SH-SY5Y (cell line): ENCODE results near the gene GALNT1.

Experiments
- GATA2 ChIP-seq: IDR thresholded peaks from 2 replicates; pipeline ENCODE4 v1.6.1; 2011; ENCODE audit warnings: mild to moderate bottlenecking, low read depth, low read length
- GATA3 ChIP-seq: IDR thresholded peaks from 2 replicates; pipeline ENCODE4 v1.6.1; 2011; ENCODE audit warnings: low read depth, mild to moderate bottlenecking, low read length, moderate library complexity

DNA sequence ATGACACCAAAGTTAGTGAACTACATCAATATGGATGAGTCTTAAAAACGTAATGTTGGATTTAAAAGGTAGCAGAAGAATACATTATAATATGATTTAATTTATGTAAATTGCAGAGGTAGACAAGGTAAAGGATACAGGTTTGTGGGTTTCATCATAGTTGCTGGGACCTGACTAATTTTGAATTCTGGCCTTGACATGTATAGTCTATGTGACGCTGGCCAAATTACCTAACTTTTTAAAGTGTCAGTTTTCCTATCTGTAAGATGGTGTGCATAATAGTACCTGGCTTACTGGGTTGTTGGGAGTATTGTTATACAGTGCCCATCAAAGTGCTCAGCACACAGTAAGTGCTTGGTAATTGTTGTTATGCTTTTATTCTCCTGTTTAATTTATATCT, 34.5 kb downstream of the GALNT1 start:
- TF ChIP-seq GATA2 (no peak), GATA3 (no peak)
